A549 (cell line): ENCODE results near the gene NRXN3. TPM values are rescaled to one million over a fixed set of nuclear protein-coding genes. Genes with fewer than 3 reads are reported as not detected.

Experiments used
- ATAC-seq, 2 experiments: fragments of 200-7000 bp in 1 of 2; fragments of >200 bp in 1 of 2; cut with Nextera tagmentation in 1 of 2; cut with Tn5 transposase in 1 of 2; 3 replicates each; pipeline versions ENCODE4 v1.8.0 to v1.9.1; 2018 to 2020; ENCODE audit warnings: mild to moderate bottlenecking in 1 of 2, moderate library complexity in 1 of 2
- CTCF ChIA-PET: fragments of 300-600 bp; sonication (Branson Sonifier 250); formaldehyde crosslinking; extraction: SDS; loops from one replicate; lab custom pipeline; 2021; ENCODE audit warnings: antibody characterized with exemption, inconsistent platforms; lab: Yijun Ruan, JAX
- POLR2A ChIA-PET: fragments of 350-600 bp; formaldehyde crosslinking; extraction: SDS; loops from one replicate; lab custom pipeline; 2021; ENCODE audit warnings: antibody characterized with exemption, inconsistent platforms; lab: Yijun Ruan, JAX
- DNase-seq, 2 experiments: peaks; one replicate each; pipeline versions ENCODE4 v3.0.0 to v3.0.0-alpha.2; 2011 to 2016; ENCODE audit warnings: low read depth in 1 of 2, low spot score in 1 of 2
- FAIRE-seq: peaks from 2 replicates; lab custom pipeline; 2011; peaks lifted over from hg19 to GRCh38; lab: Jason Lieb, UNC
- H3K27ac ChIP-seq, 2 experiments: fragments of >200 bp; sonication (Bioruptor Twin); formaldehyde crosslinking; 3 replicates each; pipeline ENCODE4 v1.5.1; 2016 to 2017
- H3K4me1 ChIP-seq: fragments of >200 bp; sonication (Bioruptor Twin); formaldehyde crosslinking; 3 replicates; pipeline ENCODE4 v1.6.1; 2016
- H3K4me2 ChIP-seq: fragments of >200 bp; sonication (Bioruptor Twin); formaldehyde crosslinking; 3 replicates; pipeline ENCODE4 v1.6.1; 2016
- H3K4me3 ChIP-seq: fragments of >200 bp; sonication (Bioruptor Twin); formaldehyde crosslinking; 3 replicates; pipeline ENCODE4 v1.5.1; 2016
- H3K9me3 ChIP-seq: fragments of >200 bp; sonication (Bioruptor Twin); formaldehyde crosslinking; 3 replicates; pipeline ENCODE4 v1.6.1; 2016
- BHLHE40 ChIP-seq: IDR thresholded peaks from 2 replicates; pipeline ENCODE4 v1.6.1; 2012; ENCODE audit warnings: low read depth, low read length, inconsistent platforms
- CBX2 ChIP-seq: fragments of 200-600 bp; sonication (generic); IDR thresholded peaks from 2 replicates; pipeline ENCODE4 v1.6.1; 2016; ENCODE audit warnings: low read depth, mild to moderate bottlenecking, borderline replicate concordance
- CBX8 ChIP-seq: fragments of 200-600 bp; sonication (generic); IDR thresholded peaks from 2 replicates; pipeline ENCODE4 v1.6.1; 2016
- CHD2 ChIP-seq: fragments of 150-350 bp; IDR thresholded peaks from 2 replicates; pipeline ENCODE4 v1.6.1; 2014; ENCODE audit warnings: low read length; ENCODE audit not compliant: partially characterized antibody
- EHF ChIP-seq: fragments of 250-450 bp; sonication (Bioruptor Pico); IDR thresholded peaks from 2 replicates; pipeline ENCODE4 v1.5.0; 2020; ENCODE audit warnings: mild to moderate bottlenecking
- EHMT2 ChIP-seq: fragments of 200-600 bp; sonication (generic); IDR thresholded peaks from 2 replicates; pipeline ENCODE4 v1.6.1; 2016; ENCODE audit warnings: antibody characterized with exemption, low read depth, mild to moderate bottlenecking, moderate library complexity
- ELK1 ChIP-seq: fragments of 150-350 bp; IDR thresholded peaks from 2 replicates; pipeline ENCODE4 v1.6.1; 2014; ENCODE audit warnings: low read depth, mild to moderate bottlenecking, low read length
- EP300 ChIP-seq, 2 experiments: fragments of >200 bp; sonication (Bioruptor Twin); formaldehyde crosslinking; IDR thresholded peaks; 2 replicates in 1 of 2; 3 replicates in 1 of 2; pipeline ENCODE4 v1.6.1; 2016 to 2017
- FOXS1 ChIP-seq: fragments of 250-450 bp; sonication (Bioruptor Pico); IDR thresholded peaks from 2 replicates; pipeline ENCODE4 v1.5.0; 2020; ENCODE audit warnings: mild to moderate bottlenecking, moderate library complexity
- GATA3 ChIP-seq: IDR thresholded peaks from 2 replicates; pipeline ENCODE4 v1.6.1; 2012; ENCODE audit warnings: borderline replicate concordance
- HDAC2 ChIP-seq: fragments of 200-600 bp; sonication (generic); IDR thresholded peaks from 2 replicates; pipeline ENCODE4 v1.6.1; 2016
- HEYL ChIP-seq: fragments of 250-450 bp; sonication (Bioruptor Pico); IDR thresholded peaks from 2 replicates; pipeline ENCODE4 v1.8.0; 2021; ENCODE audit warnings: mild to moderate bottlenecking, moderate library complexity
- HOXA7 ChIP-seq: fragments of 250-450 bp; sonication (Bioruptor Pico); IDR thresholded peaks from 2 replicates; pipeline ENCODE4 v1.5.0; 2020; ENCODE audit warnings: mild to moderate bottlenecking, moderate library complexity
- HOXB13 ChIP-seq: fragments of 250-450 bp; sonication (Bioruptor Pico); IDR thresholded peaks from 2 replicates; pipeline ENCODE4 v1.5.0; 2020; ENCODE audit warnings: low read depth, mild to moderate bottlenecking, moderate library complexity
- HOXB5 ChIP-seq: fragments of 250-450 bp; sonication (Bioruptor Pico); IDR thresholded peaks from 2 replicates; pipeline ENCODE4 v1.5.0; 2020; ENCODE audit warnings: mild to moderate bottlenecking, moderate library complexity
- JUN ChIP-seq, 2 experiments: fragments of >200 bp; sonication (Bioruptor Twin); formaldehyde crosslinking; IDR thresholded peaks; 2 replicates in 1 of 2; 3 replicates in 1 of 2; pipeline ENCODE4 v1.6.1; 2016 to 2017
- KDM1A ChIP-seq: fragments of 200-600 bp; sonication (generic); IDR thresholded peaks from 2 replicates; pipeline ENCODE4 v1.6.1; 2016; ENCODE audit warnings: low read depth, mild to moderate bottlenecking
- MAZ ChIP-seq: fragments of 150-350 bp; IDR thresholded peaks from 2 replicates; pipeline ENCODE4 v1.6.1; 2014; ENCODE audit warnings: antibody characterized with exemption, low read depth, low read length, borderline replicate concordance
- PBX3 ChIP-seq: IDR thresholded peaks from 2 replicates; pipeline ENCODE4 v1.6.1; 2012
- POLR2A ChIP-seq: IDR thresholded peaks from 2 replicates; pipeline ENCODE4 v1.6.1; 2012; ENCODE audit warnings: mild to moderate bottlenecking, low read length
- RAD21 ChIP-seq, 2 experiments: fragments of >200 bp in 1 of 2; sonication (Bioruptor Twin) in 1 of 2; formaldehyde crosslinking in 1 of 2; IDR thresholded peaks in 1 of 2; conservative IDR thresholded peaks in 1 of 2; 2 replicates in 1 of 2; 3 replicates in 1 of 2; pipeline ENCODE4 v1.6.1; 2012 to 2018; ENCODE audit warnings: inconsistent platforms in 1 of 2
- ZC3H11A ChIP-seq: fragments of 450-650 bp; IDR thresholded peaks from 2 replicates; pipeline ENCODE4 v1.6.1; 2014; ENCODE audit warnings: antibody characterized with exemption, mild to moderate bottlenecking
- ZNF302 ChIP-seq: fragments of 250-450 bp; sonication (Bioruptor Pico); IDR thresholded peaks from 2 replicates; pipeline ENCODE4 v1.9.0; 2021; ENCODE audit warnings: inconsistent platforms, mild to moderate bottlenecking, moderate library complexity
- WGBS: methylation state at CpG from one replicate; pipeline ENCODE4 v1.1.6; 2017; ENCODE audit errors: missing lambda C conversion rate; 5-methylcytosine and 5-hydroxymethylcytosine counted together
- polyA plus RNA-seq, 4 experiments: library from polyadenylated mRNA; depleted of rRNA in 3 of 4; stranded (reverse); fragments of >200 nt; fragmentation: RNase III in 1 of 4; extraction: RNeasy Plus Mini Kit Qiagen cat#74134 plus additional on column Dnase treatment in 1 of 4; gene quantifications; 2 replicates in 3 of 4; 3 replicates in 1 of 4; pipeline ENCODE4 v1.2.3, GENCODE V29; 2011 to 2017
- TF ChIP-seq, protein P1 (sequence below): fragments of 450-650 bp; IDR thresholded peaks from 2 replicates; pipeline ENCODE4 v1.6.1; 2014; ENCODE audit warnings: antibody characterized with exemption
- TF ChIP-seq, protein P2 (sequence below): IDR thresholded peaks from 2 replicates; pipeline ENCODE4 v1.6.1; 2012

Gene NRXN3
- polyA plus RNA-seq, 2 of the 4 experiments (the other 2 are of a cell fraction), result 0.62 to 2.3 TPM

DNA sequence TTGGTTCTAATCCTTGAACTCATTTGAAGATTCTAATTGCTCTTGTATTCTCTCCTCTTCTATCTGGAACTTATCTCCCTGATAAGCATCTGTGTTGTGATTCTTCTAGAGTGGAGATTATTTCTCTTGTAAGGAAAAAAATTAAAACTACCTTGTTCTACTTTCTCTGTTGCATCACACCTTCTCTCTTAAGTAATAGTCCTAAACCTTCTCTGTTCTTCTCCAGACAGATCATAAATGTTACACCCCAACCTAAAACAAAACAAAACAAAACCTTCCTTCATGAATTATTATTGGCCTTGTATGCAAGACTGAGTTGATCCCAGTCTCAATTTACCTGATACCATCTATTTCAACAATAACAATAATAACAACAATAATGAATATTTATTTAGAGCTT is 1429.1 kb downstream of the NRXN3 start:
- no peak for DNase-seq
- no peak for TF ChIP-seq CHD2
- TF ChIP-seq ZC3H11A, result no peak
- TF ChIP-seq EP300 (IDR thresholded peaks at IDR 0.05), result no peak
- TF ChIP-seq, protein P1, sequence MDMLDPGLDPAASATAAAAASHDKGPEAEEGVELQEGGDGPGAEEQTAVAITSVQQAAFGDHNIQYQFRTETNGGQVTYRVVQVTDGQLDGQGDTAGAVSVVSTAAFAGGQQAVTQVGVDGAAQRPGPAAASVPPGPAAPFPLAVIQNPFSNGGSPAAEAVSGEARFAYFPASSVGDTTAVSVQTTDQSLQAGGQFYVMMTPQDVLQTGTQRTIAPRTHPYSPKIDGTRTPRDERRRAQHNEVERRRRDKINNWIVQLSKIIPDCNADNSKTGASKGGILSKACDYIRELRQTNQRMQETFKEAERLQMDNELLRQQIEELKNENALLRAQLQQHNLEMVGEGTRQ, result no peak
- no peak for TF ChIP-seq CBX8
- no peak for TF ChIP-seq HOXA7 (CRISPR knock-in tag)
- no peak for TF ChIP-seq PBX3
- no peak for TF ChIP-seq CBX2
- no peak for TF ChIP-seq JUN (IDR thresholded peaks at IDR 0.05)
- TF ChIP-seq HOXB5, result no peak
- FAIRE-seq, result no peak
- CTCF ChIA-PET, result no interaction called here
- no peak overlapping the region for H3K4me3 ChIP-seq
- peaks cover 12% of the 10 kb centered on the region; the same call in 2 of the 3 replicates for H3K4me1 ChIP-seq
- H3K27ac ChIP-seq, result no peak overlapping the region
- H3K9me3 ChIP-seq, result no peaks in the 10 kb centered on the region
- ATAC-seq, result no peak
- POLR2A ChIA-PET, result no interaction called here
- no peak overlapping the region for H3K4me2 ChIP-seq

DNA sequence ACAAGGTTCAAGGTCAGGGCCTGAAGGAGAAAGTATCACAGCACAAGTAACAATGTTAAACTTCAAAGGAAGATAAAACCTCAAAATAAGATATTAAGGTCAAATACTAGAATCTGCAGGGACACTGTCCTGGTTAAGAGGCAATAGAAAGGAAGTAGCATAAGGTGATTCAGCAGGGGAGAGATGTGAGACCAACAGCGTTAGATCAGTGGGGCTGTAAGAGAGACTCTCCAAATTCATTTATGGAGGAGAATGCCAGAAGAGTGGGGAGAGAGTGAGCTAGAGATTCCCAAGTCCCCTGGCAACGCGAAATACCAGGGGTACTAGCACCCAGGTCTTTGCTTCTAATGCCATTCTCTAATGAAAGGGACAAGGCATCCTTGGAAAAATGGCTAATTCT is 1430.2 kb downstream of the NRXN3 start:
- CTCF ChIA-PET, result no interaction called here
- H3K4me2 ChIP-seq, result no peak overlapping the region

More for the DNA sequence above, 1430.2 kb downstream of the NRXN3 start:
- ATAC-seq (no peak), FAIRE-seq (no peak), DNase-seq (no peak)
- H3K4me1 ChIP-seq, result peaks cover 12% of the 10 kb centered on the region; the same call in 2 of the 3 replicates
- POLR2A ChIA-PET, result no interaction called here
- H3K27ac ChIP-seq, result no peak overlapping the region
- no peak for TF ChIP-seq HDAC2
- no peak for TF ChIP-seq FOXS1 (CRISPR knock-in tag)
- no peak for TF ChIP-seq BHLHE40
- no peak for TF ChIP-seq HEYL
- no peak for TF ChIP-seq HOXB13 (CRISPR knock-in tag)
- no peak for TF ChIP-seq RAD21 (conservative IDR thresholded peaks at IDR 0.05 in 1 of 2, IDR thresholded peaks at IDR 0.05 in 1 of 2)
- TF ChIP-seq CHD2, result no peak
- no peak for TF ChIP-seq EHMT2
- TF ChIP-seq, protein P2, sequence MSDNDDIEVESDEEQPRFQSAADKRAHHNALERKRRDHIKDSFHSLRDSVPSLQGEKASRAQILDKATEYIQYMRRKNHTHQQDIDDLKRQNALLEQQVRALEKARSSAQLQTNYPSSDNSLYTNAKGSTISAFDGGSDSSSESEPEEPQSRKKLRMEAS, result no peak
- no peak for TF ChIP-seq ELK1
- no peak for TF ChIP-seq MAZ
- TF ChIP-seq EHF (CRISPR knock-in tag), result no peak
- TF ChIP-seq KDM1A, result no peak
- no peak for TF ChIP-seq ZNF302 (CRISPR knock-in tag)
- TF ChIP-seq POLR2A, result no peak
- TF ChIP-seq PBX3, result no peak
- TF ChIP-seq, protein P1, result no peak
- no peak for TF ChIP-seq GATA3
- no peak for TF ChIP-seq CBX2
- no peaks in the 10 kb centered on the region for H3K9me3 ChIP-seq
- 44% methylated on average over 3 of the region's 3 CpGs for WGBS
- no peak overlapping the region for H3K4me3 ChIP-seq
